Stimulated activated naive CD8-positive, alpha-beta T cell treated with anti-CD3 and anti-CD28 coated beads, Interleukin-15, amount 100 ng/mL, for 72 hours (primary cell): ENCODE measurements around the gene FXYD6.
A peak's percentile ranks its signal among the peaks of the same experiment; 100 is the strongest.
"Not testable (repeated sequence)": the region's sequence is repeated elsewhere in the genome, so short reads cannot be mapped to it uniquely, and the experiment has no call there.

Experiments
- ATAC-seq: fragments of 150-1000 bp; cut with Tn5 transposase; 2 replicates; pipeline ENCODE4 v1.10.0; 2021; ENCODE audit warnings: mild to moderate bottlenecking, moderate library complexity
- DNase-seq, 2 donors: peaks; one replicate each; pipeline ENCODE4 v3.0.0; 2021 to 2022
- H3K27ac Mint-ChIP-seq, 2 donors: one replicate each; pipeline ENCODE4 v1.8.0; 2022; ENCODE audit warnings: mild to moderate bottlenecking in 2 of 2, mixed read lengths in 2 of 2, moderate library complexity in 2 of 2
- H3K27me3 Mint-ChIP-seq: one replicate; pipeline ENCODE4 v1.8.0; 2022; ENCODE audit warnings: mixed read lengths
- H3K4me1 Mint-ChIP-seq: one replicate; pipeline ENCODE4 v1.8.0; 2022; ENCODE audit warnings: mild to moderate bottlenecking, mixed read lengths
- H3K4me3 Mint-ChIP-seq, 2 donors: one replicate each; pipeline ENCODE4 v1.8.0; 2022; ENCODE audit warnings: mild to moderate bottlenecking in 2 of 2, mixed read lengths in 2 of 2, moderate library complexity in 1 of 2
- H3K9me3 Mint-ChIP-seq, 2 donors: one replicate each; pipeline ENCODE4 v1.8.0; 2022; ENCODE audit warnings: mixed read lengths in 2 of 2

The FXYD6 gene

DNA sequence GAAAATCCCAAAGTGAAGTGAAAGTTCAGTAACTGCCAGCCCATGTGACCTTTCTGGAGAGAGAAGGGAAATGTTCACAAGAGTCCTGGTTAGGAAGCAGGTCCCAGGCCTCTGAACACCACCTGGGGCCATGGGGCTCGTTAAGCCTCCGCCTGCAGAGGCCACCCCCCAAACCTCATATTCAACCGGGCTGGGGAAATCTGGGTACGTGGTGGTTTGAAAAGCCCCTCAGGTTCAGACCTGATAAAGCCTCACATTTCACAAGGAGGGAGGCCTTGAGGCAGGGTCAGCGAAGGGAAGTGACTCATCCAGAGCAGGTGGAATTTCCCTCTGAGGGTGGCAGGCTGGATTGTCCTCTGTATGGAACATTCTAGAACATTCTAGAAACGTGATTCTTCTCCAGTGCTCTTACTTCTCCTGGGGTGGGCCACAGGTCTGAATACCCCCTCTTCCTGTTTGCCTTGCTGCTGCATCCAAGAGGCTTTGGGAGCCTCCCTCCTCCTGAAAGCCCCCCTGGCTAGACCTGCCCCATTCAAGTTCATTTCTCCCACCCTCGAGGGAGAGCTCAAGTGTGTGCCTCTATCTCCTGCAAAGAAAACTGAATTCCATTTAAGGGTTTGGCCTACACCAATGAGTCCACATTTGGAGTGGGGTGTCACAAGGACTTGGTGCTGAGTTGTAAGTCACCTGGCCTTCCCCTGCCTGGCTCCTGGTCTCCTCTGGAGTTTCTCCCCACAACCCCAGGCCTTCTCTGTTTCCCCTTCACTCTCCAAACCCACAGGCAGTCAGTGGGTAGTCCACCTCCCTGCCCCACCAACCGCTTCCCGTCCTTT, 58.2 kb downstream of the FXYD6 start:
- ATAC-seq: peak; percentile 77
- peak overlapping the region; percentile 91 to 96 for H3K4me3 Mint-ChIP-seq
- H3K27ac Mint-ChIP-seq: peak overlapping the region; percentile 99 to 100
- H3K9me3 Mint-ChIP-seq: no peaks in the 10 kb centered on the region
- DNase-seq: peak; percentile 83 to 93
- H3K4me1 Mint-ChIP-seq: peaks cover 95% of the 10 kb centered on the region
- H3K27me3 Mint-ChIP-seq: no peaks in the 10 kb centered on the region

- H3K4me3 Mint-ChIP-seq: peak overlapping the region; percentile 91 to 96
- H3K27ac Mint-ChIP-seq: peak overlapping the region; percentile 99 to 100
- H3K27me3 Mint-ChIP-seq: no peaks in the 10 kb centered on the region
- DNase-seq: peak; percentile 91 to 94
- ATAC-seq: peak; percentile 60
- H3K9me3 Mint-ChIP-seq: no peaks in the 10 kb centered on the region
- H3K4me1 Mint-ChIP-seq: peaks cover 92% of the 10 kb centered on the region
Measured at GRCh38 chr11:117817368-117818040, 59.0 kb downstream of the FXYD6 start.

DNA sequence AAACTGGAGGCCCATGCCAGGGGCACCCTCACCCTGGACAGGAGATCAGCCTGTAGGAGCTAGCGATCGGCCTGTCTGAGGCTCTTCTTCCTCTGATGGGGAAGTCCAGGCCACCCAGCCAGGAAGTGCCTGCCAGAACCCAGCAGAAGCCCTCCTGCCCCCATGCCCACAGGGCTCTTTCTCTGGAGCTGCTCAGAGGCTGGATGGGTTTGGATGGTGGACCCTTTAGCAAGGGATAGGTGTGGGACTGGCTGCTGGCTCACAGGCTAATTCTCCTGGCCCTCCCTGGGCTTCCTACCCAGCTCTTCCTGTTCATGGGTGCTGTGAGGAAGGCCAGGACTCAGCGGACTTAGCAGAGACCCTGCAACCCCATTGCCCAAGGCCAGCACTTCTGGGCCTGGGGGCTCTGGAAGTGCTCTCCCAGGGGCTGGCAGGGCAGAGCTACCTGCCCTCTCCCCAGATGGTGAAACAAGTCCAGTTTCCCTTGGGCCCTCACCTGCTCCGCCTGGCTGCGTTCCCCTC, 59.6 kb downstream of the FXYD6 start:
- no peaks in the 10 kb centered on the region for H3K27me3 Mint-ChIP-seq
- DNase-seq (peak in 1 of 2 donors; percentile 49), ATAC-seq (no peak)
- H3K9me3 Mint-ChIP-seq: no peaks in the 10 kb centered on the region
- H3K27ac Mint-ChIP-seq: peak overlapping the region; percentile 99 to 100
- H3K4me1 Mint-ChIP-seq: peaks cover 86% of the 10 kb centered on the region
- H3K4me3 Mint-ChIP-seq: peak overlapping the region; percentile 91 to 96

DNA sequence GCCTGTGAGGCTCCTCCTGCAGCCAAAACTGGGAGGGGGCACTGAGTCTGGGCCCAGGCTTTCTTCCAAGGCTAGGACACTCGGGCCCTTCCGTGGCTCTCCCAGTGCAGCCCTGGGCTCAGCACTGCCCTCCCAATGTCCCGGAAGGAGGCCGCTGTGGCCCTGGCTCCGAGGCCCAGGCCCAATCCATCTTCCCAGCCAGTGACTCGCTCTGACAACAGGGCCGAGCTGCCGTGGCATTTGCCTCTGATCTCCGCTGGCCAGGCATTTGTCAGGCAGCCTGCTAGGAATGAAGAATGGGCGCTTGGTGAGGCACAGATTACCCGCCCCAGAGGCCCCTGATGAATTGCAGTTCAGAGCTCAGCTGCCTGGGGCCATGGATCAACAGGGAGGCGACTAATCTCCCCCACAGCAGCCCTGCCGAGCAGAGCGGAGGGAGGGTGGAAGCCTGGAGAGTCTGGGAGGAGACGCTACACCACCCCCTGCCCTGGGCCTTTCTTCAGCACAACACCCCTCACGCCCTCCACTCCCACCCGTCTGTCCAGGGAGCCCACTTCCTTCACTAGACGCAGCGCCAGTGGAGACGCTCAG, 60.2 kb downstream of the FXYD6 start:
- Mint-ChIP-seq H3K9me3 (no peaks in the 10 kb centered on the region), H3K27ac (peak overlapping the region; percentile 99 to 100), H3K4me3 (peak overlapping the region; percentile 91 to 96), H3K4me1 (peaks cover 79% of the 10 kb centered on the region), H3K27me3 (no peaks in the 10 kb centered on the region)
- ATAC-seq: no peak
- no peak for DNase-seq

DNA sequence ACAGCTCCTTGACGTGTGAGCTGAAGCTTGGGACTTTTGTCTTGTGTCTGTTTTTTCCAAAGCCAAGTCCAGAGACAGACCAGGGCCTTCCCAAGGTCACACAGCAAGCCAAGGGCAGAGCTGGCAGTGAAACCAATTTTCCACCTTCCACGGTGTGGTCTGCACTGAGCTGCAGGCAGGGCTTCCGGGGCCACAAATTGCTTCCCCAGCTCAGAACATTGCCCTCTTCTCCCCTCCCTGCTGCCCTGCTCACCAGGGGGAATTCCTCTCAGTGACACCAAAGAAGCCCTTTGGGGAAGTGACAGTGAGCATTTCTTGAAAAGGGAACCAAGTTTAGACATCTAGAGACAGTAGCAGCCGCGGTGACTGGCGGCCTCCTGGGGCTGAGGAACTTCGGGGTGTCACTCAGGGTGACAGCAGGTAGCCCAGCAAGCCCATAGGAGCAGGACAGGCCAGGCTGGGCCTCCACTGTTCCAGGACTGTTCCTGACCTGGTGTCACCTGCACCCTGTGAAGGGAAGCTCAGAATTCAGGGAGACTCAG, 61.1 kb downstream of the FXYD6 start:
- ATAC-seq (peak; percentile 72), DNase-seq (peak; percentile 67 to 87)
- no peaks in the 10 kb centered on the region for H3K9me3 Mint-ChIP-seq
- peak overlapping the region; percentile 91 to 96 for H3K4me3 Mint-ChIP-seq
- peaks cover 80% of the 10 kb centered on the region for H3K4me1 Mint-ChIP-seq
- H3K27me3 Mint-ChIP-seq: no peaks in the 10 kb centered on the region
- H3K27ac Mint-ChIP-seq: peak overlapping the region; percentile 96 to 99

- no peaks in the 10 kb centered on the region for H3K9me3 Mint-ChIP-seq
- peak overlapping the region; percentile 91 to 96 for H3K4me3 Mint-ChIP-seq
- ATAC-seq (peak; percentile 53), DNase-seq (peak; percentile 85 to 91)
- peaks cover 78% of the 10 kb centered on the region for H3K4me1 Mint-ChIP-seq
- peak overlapping the region; percentile 96 to 99 for H3K27ac Mint-ChIP-seq
- no peaks in the 10 kb centered on the region for H3K27me3 Mint-ChIP-seq
Measured at GRCh38 chr11:117814766-117815261, 61.6 kb downstream of the FXYD6 start.

GRCh38 chr11:117814204-117814765, 62.2 kb downstream of the FXYD6 start:
- Mint-ChIP-seq H3K4me3 (peak overlapping the region; percentile 91 to 96), H3K4me1 (peaks cover 77% of the 10 kb centered on the region)
- no peak for ATAC-seq

DNA sequence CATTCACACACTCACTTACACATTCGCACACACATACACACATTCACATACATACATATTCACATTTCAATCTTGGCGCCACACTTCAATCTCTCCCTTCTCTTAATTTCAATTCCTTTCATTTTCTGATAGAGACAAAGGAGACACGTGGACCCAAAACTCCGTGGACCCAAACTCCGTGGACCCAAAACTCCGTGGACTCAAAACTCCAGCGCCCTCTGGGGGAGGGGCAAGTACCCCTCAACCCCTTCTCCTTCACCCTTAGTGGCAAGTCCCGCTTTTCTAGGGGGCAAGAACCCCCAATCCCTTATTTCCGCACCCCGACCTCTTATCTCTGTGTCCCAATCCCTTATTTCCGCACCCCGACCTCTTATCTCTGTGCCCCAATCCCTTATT, 66.4 kb downstream of the FXYD6 start:
- not testable (repeated sequence) for ATAC-seq, DNase-seq, H3K27me3 Mint-ChIP-seq, H3K9me3 Mint-ChIP-seq
- peak overlapping the region in 1 of 2 donors; percentile 30 for H3K4me3 Mint-ChIP-seq
- H3K4me1 Mint-ChIP-seq: peaks cover 40% of the 10 kb centered on the region
- peak overlapping the region in 1 of 2 donors; percentile 84 for H3K27ac Mint-ChIP-seq

More at GRCh38 chr11:117814204-117814765, 62.2 kb downstream of the FXYD6 start:
- peak overlapping the region; percentile 96 to 99 for H3K27ac Mint-ChIP-seq
- H3K9me3 Mint-ChIP-seq: no peaks in the 10 kb centered on the region
- DNase-seq: no peak
- H3K27me3 Mint-ChIP-seq: no peaks in the 10 kb centered on the region

GRCh38 chr11:117809236-117810055, 67.0 kb downstream of the FXYD6 start:
- peak; percentile 94 for ATAC-seq
- no peaks in the 10 kb centered on the region for H3K27me3 Mint-ChIP-seq
- no peaks in the 10 kb centered on the region for H3K9me3 Mint-ChIP-seq
- peak overlapping the region in 1 of 2 donors; percentile 84 for H3K27ac Mint-ChIP-seq
- DNase-seq: peak; percentile 53 to 65
- H3K4me1 Mint-ChIP-seq: peaks cover 34% of the 10 kb centered on the region
- peak overlapping the region; percentile 2 to 30 for H3K4me3 Mint-ChIP-seq

DNA sequence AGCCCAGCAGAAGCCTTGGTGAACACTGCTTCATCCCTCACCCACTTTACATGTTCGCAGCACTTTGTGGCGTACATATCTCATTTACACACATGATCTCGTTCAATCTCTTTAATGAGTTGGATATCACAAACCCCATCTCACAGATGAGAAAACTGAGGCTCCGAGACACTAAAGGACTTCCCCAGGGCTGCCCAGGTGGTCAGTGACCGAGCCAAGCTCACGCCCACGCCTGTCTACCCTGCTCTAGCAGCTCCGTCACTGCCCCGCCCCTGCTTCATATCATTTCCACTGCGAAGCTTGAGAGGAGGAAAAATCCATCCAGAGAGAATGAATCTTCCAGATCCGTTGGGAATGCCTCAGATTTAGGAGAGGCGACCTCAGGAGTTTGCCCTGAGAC, 67.7 kb downstream of the FXYD6 start:
- no peak overlapping the region for H3K4me3 Mint-ChIP-seq
- peaks cover 27% of the 10 kb centered on the region for H3K4me1 Mint-ChIP-seq
- DNase-seq (no peak), ATAC-seq (no peak)
- H3K9me3 Mint-ChIP-seq: no peaks in the 10 kb centered on the region
- H3K27me3 Mint-ChIP-seq: no peaks in the 10 kb centered on the region
- no peak overlapping the region for H3K27ac Mint-ChIP-seq

GRCh38 chr11:117807482-117808327, 68.8 kb downstream of the FXYD6 start:
- no peaks in the 10 kb centered on the region for H3K27me3 Mint-ChIP-seq
- peak; percentile 44 for ATAC-seq
- peak; percentile 65 to 66 for DNase-seq
- H3K4me1 Mint-ChIP-seq: peaks cover 18% of the 10 kb centered on the region
- no peaks in the 10 kb centered on the region for H3K9me3 Mint-ChIP-seq
- H3K27ac Mint-ChIP-seq: no peak overlapping the region
- no peak overlapping the region for H3K4me3 Mint-ChIP-seq

DNA sequence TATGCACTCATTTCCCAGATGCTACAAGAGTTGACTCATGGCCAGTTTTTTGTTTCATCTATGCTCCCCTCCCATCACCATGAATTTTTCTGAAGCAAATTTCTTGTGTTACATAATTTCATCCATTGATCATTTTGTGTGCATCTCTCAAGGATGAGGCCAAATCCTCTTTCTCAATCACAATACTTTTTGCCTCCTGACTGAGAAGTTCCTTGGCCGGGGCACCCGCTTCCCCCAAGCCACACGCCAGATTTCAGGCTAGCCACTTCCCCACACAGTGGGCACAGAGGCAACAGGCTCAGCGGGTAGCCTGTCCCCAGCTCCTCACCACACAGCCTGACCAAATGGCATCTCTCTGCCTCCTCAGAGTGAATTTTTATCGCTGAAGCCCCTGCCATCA, 69.6 kb downstream of the FXYD6 start:
- Mint-ChIP-seq H3K4me1 (peaks cover 18% of the 10 kb centered on the region), H3K9me3 (no peaks in the 10 kb centered on the region), H3K4me3 (no peak overlapping the region), H3K27me3 (no peaks in the 10 kb centered on the region), H3K27ac (no peak overlapping the region)
- ATAC-seq (no peak), DNase-seq (no peak)

DNA sequence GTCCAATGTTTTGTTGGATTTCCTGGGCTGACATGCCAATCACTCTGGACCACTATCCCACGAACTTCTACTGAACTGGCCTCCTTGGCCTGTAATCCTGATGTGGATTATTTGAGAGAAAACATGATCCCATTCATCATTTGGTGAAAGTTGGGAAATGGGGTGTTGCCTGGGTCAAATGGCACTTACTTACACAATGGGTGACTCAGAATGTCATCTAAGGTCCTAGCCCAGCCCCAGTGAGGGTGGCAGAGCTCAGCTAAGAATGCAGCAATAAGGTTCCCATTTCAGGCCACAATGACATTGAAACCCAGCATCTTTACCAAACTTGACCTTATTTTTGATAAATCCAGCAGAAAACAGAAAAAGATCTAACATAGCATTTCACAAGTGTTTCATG, 71.4 kb downstream of the FXYD6 start:
- Mint-ChIP-seq H3K4me3 (no peak overlapping the region), H3K4me1 (peaks cover 12% of the 10 kb centered on the region), H3K27me3 (peaks cover 1% of the 10 kb centered on the region), H3K9me3 (no peaks in the 10 kb centered on the region), H3K27ac (no peak overlapping the region)
- DNase-seq (no peak), ATAC-seq (no peak)
